NB4 (cell line): ENCODE measurements around the gene THSD7A.

Experiments used
- MYC ChIP-seq: IDR thresholded peaks from 2 replicates; pipeline ENCODE4 v1.6.1; 2011; ENCODE audit warnings: low read depth, low read length
- TF ChIP-seq, protein P1 (sequence below): IDR thresholded peaks from one replicate; pipeline ENCODE4 v1.5.1; 2012; ENCODE audit warnings: low read depth, low read length
- TF ChIP-seq, protein P2 (sequence below): IDR thresholded peaks from 2 replicates; pipeline ENCODE4 v1.6.1; 2011; ENCODE audit warnings: low read depth, low read length

DNA sequence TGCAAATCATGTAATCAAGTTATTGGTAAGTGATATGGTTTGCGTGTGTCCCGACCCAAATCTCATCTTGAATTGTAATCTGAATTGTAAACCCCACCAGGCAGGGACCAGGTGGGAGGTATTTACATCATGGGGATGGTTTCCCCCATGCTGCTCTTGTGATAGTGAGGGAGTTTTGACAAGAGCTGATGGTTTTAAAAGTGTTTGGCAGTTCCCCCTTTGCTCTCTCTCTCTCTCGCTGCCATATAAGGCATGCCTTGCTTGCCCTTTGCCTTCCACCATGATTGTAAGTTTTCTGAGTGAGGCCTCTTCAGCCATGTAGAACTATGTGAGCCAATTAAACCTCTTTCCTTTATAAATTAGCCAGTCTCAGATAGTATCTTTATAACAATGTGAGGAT is 302.6 kb downstream of the THSD7A start:
- TF ChIP-seq, protein P1, sequence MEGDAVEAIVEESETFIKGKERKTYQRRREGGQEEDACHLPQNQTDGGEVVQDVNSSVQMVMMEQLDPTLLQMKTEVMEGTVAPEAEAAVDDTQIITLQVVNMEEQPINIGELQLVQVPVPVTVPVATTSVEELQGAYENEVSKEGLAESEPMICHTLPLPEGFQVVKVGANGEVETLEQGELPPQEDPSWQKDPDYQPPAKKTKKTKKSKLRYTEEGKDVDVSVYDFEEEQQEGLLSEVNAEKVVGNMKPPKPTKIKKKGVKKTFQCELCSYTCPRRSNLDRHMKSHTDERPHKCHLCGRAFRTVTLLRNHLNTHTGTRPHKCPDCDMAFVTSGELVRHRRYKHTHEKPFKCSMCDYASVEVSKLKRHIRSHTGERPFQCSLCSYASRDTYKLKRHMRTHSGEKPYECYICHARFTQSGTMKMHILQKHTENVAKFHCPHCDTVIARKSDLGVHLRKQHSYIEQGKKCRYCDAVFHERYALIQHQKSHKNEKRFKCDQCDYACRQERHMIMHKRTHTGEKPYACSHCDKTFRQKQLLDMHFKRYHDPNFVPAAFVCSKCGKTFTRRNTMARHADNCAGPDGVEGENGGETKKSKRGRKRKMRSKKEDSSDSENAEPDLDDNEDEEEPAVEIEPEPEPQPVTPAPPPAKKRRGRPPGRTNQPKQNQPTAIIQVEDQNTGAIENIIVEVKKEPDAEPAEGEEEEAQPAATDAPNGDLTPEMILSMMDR, result no peak
- no peak for TF ChIP-seq MYC
- TF ChIP-seq, protein P2, sequence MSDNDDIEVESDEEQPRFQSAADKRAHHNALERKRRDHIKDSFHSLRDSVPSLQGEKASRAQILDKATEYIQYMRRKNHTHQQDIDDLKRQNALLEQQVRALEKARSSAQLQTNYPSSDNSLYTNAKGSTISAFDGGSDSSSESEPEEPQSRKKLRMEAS, result no peak
